Neural cell (in vitro differentiated cells): ENCODE measurements around the gene CEP192. TPM values are rescaled to one million over a fixed set of nuclear protein-coding genes. Genes with fewer than 3 reads are reported as not detected.

Source experiments
- H2AFZ ChIP-seq: fragments of 200-600, 300-800 bp; sonication (generic), shearing (Covaris generic); 2 replicates; pipeline ENCODE4 v1.6.0; 2014; ENCODE audit warnings: low read depth, mild to moderate bottlenecking, antibody characterized with exemption, low read length, moderate library complexity
- H3F3A ChIP-seq: fragments of 200-600 bp; shearing (Covaris generic); 2 replicates; pipeline ENCODE4 v1.6.1; 2016; ENCODE audit warnings: mild to moderate bottlenecking, moderate library complexity, mixed read lengths, antibody characterized with exemption, low read length; ENCODE audit not compliant: insufficient read depth, poor library complexity, severe bottlenecking
- H3K27ac ChIP-seq: fragments of 200-600, 300-800 bp; sonication (generic), shearing (Covaris generic); 2 replicates; pipeline ENCODE4 v1.5.1; 2014; ENCODE audit warnings: mild to moderate bottlenecking, low read length, moderate library complexity
- H3K27me3 ChIP-seq: fragments of 300-800, 200-600 bp; sonication (generic), shearing (Covaris generic); 2 replicates; pipeline ENCODE4 v1.6.0; 2014; ENCODE audit warnings: mild to moderate bottlenecking, low read depth, low read length, moderate library complexity; ENCODE audit not compliant: insufficient read depth
- H3K36me3 ChIP-seq: fragments of 300-800, 200-600 bp; sonication (generic), shearing (Covaris generic); 2 replicates; pipeline ENCODE4 v1.5.1; 2014; ENCODE audit warnings: mild to moderate bottlenecking, antibody characterized with exemption, low read length, moderate library complexity; ENCODE audit not compliant: insufficient read depth
- H3K4me2 ChIP-seq: fragments of 300-800, 200-600 bp; sonication (generic), shearing (Covaris generic); 2 replicates; pipeline ENCODE4 v1.6.0; 2014; ENCODE audit warnings: mild to moderate bottlenecking, low read length
- H3K4me3 ChIP-seq: fragments of 300-800, 200-600 bp; sonication (generic), shearing (Covaris generic); 2 replicates; pipeline ENCODE4 v1.5.1; 2014; ENCODE audit warnings: mild to moderate bottlenecking, low read length, moderate library complexity
- H3K79me2 ChIP-seq: fragments of 200-600 bp; shearing (Covaris generic); replicated peaks from 2 replicates; pipeline ENCODE4 v1.6.0; 2014; ENCODE audit warnings: mild to moderate bottlenecking, low read length, moderate library complexity; ENCODE audit not compliant: insufficient read depth
- H3K9ac ChIP-seq: fragments of 300-800, 200-600 bp; sonication (generic), shearing (Covaris generic); 2 replicates; pipeline ENCODE4 v1.6.1; 2016; ENCODE audit warnings: mild to moderate bottlenecking, low read length, mixed read lengths
- H3K9me2 ChIP-seq: fragments of 200-600 bp; shearing (Covaris generic); 2 replicates; pipeline ENCODE4 v1.6.1; 2016; ENCODE audit warnings: mild to moderate bottlenecking, low read length, mixed read lengths; ENCODE audit not compliant: insufficient read depth
- H3K9me3 ChIP-seq: fragments of 200-600, 300-800 bp; sonication (generic), shearing (Covaris generic); 2 replicates; pipeline ENCODE4 v1.6.1; 2016; ENCODE audit warnings: mild to moderate bottlenecking, mixed run types, low read length, moderate library complexity, mixed read lengths
- H4K20me1 ChIP-seq: fragments of 200-600 bp; shearing (Covaris generic); 2 replicates; pipeline ENCODE4 v1.6.1; 2016; ENCODE audit warnings: mild to moderate bottlenecking, mixed run types; ENCODE audit not compliant: insufficient read depth
- EP300 ChIP-seq: fragments of 450-650 bp; conservative IDR thresholded peaks from 2 replicates; pipeline ENCODE4 v1.6.1; 2014; ENCODE audit warnings: antibody characterized with exemption, mild to moderate bottlenecking, moderate library complexity; ENCODE audit not compliant: poor library complexity, severe bottlenecking
- EZH2 ChIP-seq: fragments of 200-600, 300-800 bp; shearing (Covaris generic), sonication (generic); IDR thresholded peaks from 2 replicates; pipeline ENCODE4 v1.6.1; 2014; ENCODE audit warnings: antibody characterized with exemption, low read length, borderline replicate concordance, mild to moderate bottlenecking; ENCODE audit not compliant: insufficient read depth, poor library complexity, severe bottlenecking
- SMC3 ChIP-seq: fragments of 450-650 bp; conservative IDR thresholded peaks from 2 replicates; pipeline ENCODE4 v1.6.1; 2014; ENCODE audit warnings: antibody characterized with exemption, mild to moderate bottlenecking, moderate library complexity; ENCODE audit not compliant: poor library complexity
- polyA plus RNA-seq: library from polyadenylated mRNA; depleted of rRNA; stranded (reverse); fragments of >200 nt; gene quantifications from 2 replicates; pipeline ENCODE4 v1.2.3, GENCODE V29; 2014
- TF ChIP-seq, protein P1 (sequence below): fragments of 450-650 bp; IDR thresholded peaks from 2 replicates; pipeline ENCODE4 v1.5.1; 2014; ENCODE audit warnings: antibody characterized with exemption, mild to moderate bottlenecking, moderate library complexity; ENCODE audit not compliant: poor library complexity, severe bottlenecking
- TF ChIP-seq, protein P2 (sequence below): IDR thresholded peaks from 2 replicates; pipeline ENCODE4 v1.6.1; 2012; ENCODE audit warnings: borderline replicate concordance

Gene CEP192
- polyA plus RNA-seq, 1 donor from 2014 or later, result 28.1 TPM

- Histone ChIP-seq H3K9me2 (no peaks in the 10 kb centered on the region), H4K20me1 (no peaks in the 10 kb centered on the region), H3K4me3 (no peak overlapping the region), H3K27me3 (no peaks in the 10 kb centered on the region), H3K4me2 (no peak overlapping the region), H3K79me2 (no peaks in the 10 kb centered on the region), H3F3A (no peaks in the 10 kb centered on the region), H3K27ac (no peak overlapping the region), H2AFZ (no peak overlapping the region), H3K9me3 (no peaks in the 10 kb centered on the region), H3K9ac (no peak overlapping the region), H3K36me3 (no peaks in the 10 kb centered on the region)
- TF ChIP-seq, protein P1, sequence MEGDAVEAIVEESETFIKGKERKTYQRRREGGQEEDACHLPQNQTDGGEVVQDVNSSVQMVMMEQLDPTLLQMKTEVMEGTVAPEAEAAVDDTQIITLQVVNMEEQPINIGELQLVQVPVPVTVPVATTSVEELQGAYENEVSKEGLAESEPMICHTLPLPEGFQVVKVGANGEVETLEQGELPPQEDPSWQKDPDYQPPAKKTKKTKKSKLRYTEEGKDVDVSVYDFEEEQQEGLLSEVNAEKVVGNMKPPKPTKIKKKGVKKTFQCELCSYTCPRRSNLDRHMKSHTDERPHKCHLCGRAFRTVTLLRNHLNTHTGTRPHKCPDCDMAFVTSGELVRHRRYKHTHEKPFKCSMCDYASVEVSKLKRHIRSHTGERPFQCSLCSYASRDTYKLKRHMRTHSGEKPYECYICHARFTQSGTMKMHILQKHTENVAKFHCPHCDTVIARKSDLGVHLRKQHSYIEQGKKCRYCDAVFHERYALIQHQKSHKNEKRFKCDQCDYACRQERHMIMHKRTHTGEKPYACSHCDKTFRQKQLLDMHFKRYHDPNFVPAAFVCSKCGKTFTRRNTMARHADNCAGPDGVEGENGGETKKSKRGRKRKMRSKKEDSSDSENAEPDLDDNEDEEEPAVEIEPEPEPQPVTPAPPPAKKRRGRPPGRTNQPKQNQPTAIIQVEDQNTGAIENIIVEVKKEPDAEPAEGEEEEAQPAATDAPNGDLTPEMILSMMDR, result no peak
- TF ChIP-seq EP300, result no peak
- TF ChIP-seq EZH2, result no peak
- TF ChIP-seq, protein P2, sequence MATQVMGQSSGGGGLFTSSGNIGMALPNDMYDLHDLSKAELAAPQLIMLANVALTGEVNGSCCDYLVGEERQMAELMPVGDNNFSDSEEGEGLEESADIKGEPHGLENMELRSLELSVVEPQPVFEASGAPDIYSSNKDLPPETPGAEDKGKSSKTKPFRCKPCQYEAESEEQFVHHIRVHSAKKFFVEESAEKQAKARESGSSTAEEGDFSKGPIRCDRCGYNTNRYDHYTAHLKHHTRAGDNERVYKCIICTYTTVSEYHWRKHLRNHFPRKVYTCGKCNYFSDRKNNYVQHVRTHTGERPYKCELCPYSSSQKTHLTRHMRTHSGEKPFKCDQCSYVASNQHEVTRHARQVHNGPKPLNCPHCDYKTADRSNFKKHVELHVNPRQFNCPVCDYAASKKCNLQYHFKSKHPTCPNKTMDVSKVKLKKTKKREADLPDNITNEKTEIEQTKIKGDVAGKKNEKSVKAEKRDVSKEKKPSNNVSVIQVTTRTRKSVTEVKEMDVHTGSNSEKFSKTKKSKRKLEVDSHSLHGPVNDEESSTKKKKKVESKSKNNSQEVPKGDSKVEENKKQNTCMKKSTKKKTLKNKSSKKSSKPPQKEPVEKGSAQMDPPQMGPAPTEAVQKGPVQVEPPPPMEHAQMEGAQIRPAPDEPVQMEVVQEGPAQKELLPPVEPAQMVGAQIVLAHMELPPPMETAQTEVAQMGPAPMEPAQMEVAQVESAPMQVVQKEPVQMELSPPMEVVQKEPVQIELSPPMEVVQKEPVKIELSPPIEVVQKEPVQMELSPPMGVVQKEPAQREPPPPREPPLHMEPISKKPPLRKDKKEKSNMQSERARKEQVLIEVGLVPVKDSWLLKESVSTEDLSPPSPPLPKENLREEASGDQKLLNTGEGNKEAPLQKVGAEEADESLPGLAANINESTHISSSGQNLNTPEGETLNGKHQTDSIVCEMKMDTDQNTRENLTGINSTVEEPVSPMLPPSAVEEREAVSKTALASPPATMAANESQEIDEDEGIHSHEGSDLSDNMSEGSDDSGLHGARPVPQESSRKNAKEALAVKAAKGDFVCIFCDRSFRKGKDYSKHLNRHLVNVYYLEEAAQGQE, result no peak
- TF ChIP-seq SMC3, result no peak
These were observed 167.3 kb downstream of the CEP192 start for GRCh38 chr18:13158428-13158827.

DNA sequence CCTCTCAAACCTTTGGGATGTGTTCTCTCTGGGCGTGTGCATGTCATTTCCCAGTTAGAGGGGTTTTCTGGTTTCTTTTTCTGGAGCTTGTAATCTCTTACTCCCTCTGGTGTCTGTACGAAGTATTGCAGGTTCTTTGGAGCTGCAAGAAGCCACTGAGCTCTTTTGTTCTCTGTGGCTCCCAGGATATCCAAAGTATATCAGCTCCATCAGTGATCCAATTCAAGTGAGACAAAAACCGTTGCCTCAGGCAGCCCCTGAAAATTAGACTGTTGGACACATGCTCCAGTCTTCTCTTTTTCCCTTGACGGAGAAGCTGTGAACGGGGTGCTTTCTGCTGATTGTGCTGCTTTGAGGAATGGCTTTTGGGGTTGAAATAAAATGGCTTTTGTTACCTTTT lies 168.4 kb downstream of the CEP192 start:
- H3K4me2 ChIP-seq, result no peak overlapping the region
- no peak overlapping the region for H3K4me3 ChIP-seq
- H3K36me3 ChIP-seq, result no peaks in the 10 kb centered on the region
- no peak overlapping the region for H2AFZ ChIP-seq
- no peak overlapping the region for H3K27ac ChIP-seq
- no peak overlapping the region for H3K9ac ChIP-seq
- TF ChIP-seq, protein P2, result no peak
- TF ChIP-seq, protein P1, result peak; percentile 41
- no peaks in the 10 kb centered on the region for H3K79me2 ChIP-seq
- no peaks in the 10 kb centered on the region for H3K9me2 ChIP-seq
- H4K20me1 ChIP-seq, result no peaks in the 10 kb centered on the region
- H3F3A ChIP-seq, result no peaks in the 10 kb centered on the region
- H3K9me3 ChIP-seq, result no peaks in the 10 kb centered on the region
- H3K27me3 ChIP-seq, result no peaks in the 10 kb centered on the region
